H1 (cell line): ENCODE measurements around the gene GABRG3. TPM values are rescaled to one million over a fixed set of nuclear protein-coding genes. Genes with fewer than 3 reads are reported as not detected.

Source experiments
- CTCF ChIA-PET: fragments of 300-600 bp; sonication (Branson Sonifier 250); formaldehyde crosslinking; loops from one replicate; lab custom pipeline; 2021; ENCODE audit not compliant: partially characterized antibody; lab: Charles Lee
- POLR2A ChIA-PET: fragments of 300-600 bp; sonication (Branson Sonifier 250); formaldehyde crosslinking; loops from one replicate; lab custom pipeline; 2021; ENCODE audit warnings: inconsistent platforms; ENCODE audit not compliant: partially characterized antibody; lab: Charles Lee
- DNase-seq, 2 experiments: peaks; one replicate each; pipeline versions ENCODE4 v3.0.0 to v3.0.0-alpha.2; 2010 to 2022; ENCODE audit warnings: low spot score in 2 of 2, low read depth in 1 of 2, mixed read lengths in 1 of 2
- FAIRE-seq: peaks from 2 replicates; lab custom pipeline; 2011; peaks lifted over from hg19 to GRCh38; lab: Jason Lieb, UNC
- H2AFZ ChIP-seq: 2 replicates; pipeline ENCODE4 v1.8.1; 2012; ENCODE audit warnings: low read length, inconsistent platforms
- H2AK5ac ChIP-seq: 2 replicates; pipeline ENCODE4 v1.6.1; 2013; ENCODE audit warnings: low read depth, low read length
- H2BK120ac ChIP-seq: replicated peaks from 2 replicates; pipeline ENCODE3; 2013; ENCODE audit warnings: low read depth, low read length, inconsistent platforms
- H2BK12ac ChIP-seq: 2 replicates; pipeline ENCODE4 v1.6.1; 2013; ENCODE audit warnings: low read depth, low read length
- H2BK15ac ChIP-seq: 2 replicates; pipeline ENCODE4 v1.6.1; 2013; ENCODE audit warnings: low read length
- H2BK20ac ChIP-seq: 2 replicates; pipeline ENCODE4 v1.6.1; 2013; ENCODE audit warnings: low read length
- H2BK5ac ChIP-seq: 2 replicates; pipeline ENCODE4 v1.6.1; 2013; ENCODE audit warnings: low read depth, low read length
- H3K14ac ChIP-seq: 2 replicates; pipeline ENCODE4 v1.6.1; 2013; ENCODE audit warnings: inconsistent platforms; ENCODE audit not compliant: insufficient read length
- H3K18ac ChIP-seq: 2 replicates; pipeline ENCODE4 v1.6.1; 2013; ENCODE audit warnings: low read length; ENCODE audit errors: extremely low read depth
- H3K23ac ChIP-seq: 2 replicates; pipeline ENCODE4 v1.6.1; 2013; ENCODE audit warnings: inconsistent platforms; ENCODE audit not compliant: insufficient read length
- H3K23me2 ChIP-seq: 2 replicates; pipeline ENCODE4 v1.6.1; 2013; ENCODE audit warnings: low read depth, low read length
- H3K27ac ChIP-seq: 2 replicates; pipeline ENCODE4 v1.6.1; 2011; ENCODE audit warnings: low read depth, low read length, inconsistent platforms
- H3K27me3 ChIP-seq, 4 experiments: replicated peaks in 1 of 4; 1 replicate in 1 of 4; 2 replicates in 3 of 4; pipeline versions ENCODE4 v1.6.1 to v1.8.1; 2011 to 2013; ENCODE audit warnings: low read length in 3 of 4, mild to moderate bottlenecking in 3 of 4, inconsistent platforms in 2 of 4, mixed read lengths in 2 of 4, moderate library complexity in 1 of 4; ENCODE audit not compliant: control insufficient read depth in 3 of 4, insufficient read depth in 3 of 4; ENCODE audit errors: extremely low read depth in 1 of 4
- H3K36me3 ChIP-seq, 4 experiments: 2 replicates each; pipeline versions ENCODE4 v1.6.1 to v1.8.1; 2011 to 2013; ENCODE audit warnings: mild to moderate bottlenecking in 4 of 4, low read length in 3 of 4, moderate library complexity in 2 of 4, control low read depth in 1 of 4, inconsistent platforms in 1 of 4; ENCODE audit not compliant: insufficient read depth in 4 of 4, control insufficient read depth in 2 of 4
- H3K4ac ChIP-seq: replicated peaks from 2 replicates; pipeline ENCODE3; 2013; ENCODE audit warnings: low read length, low read depth, mixed read lengths, inconsistent platforms; ENCODE audit not compliant: insufficient read length
- H3K4me1 ChIP-seq, 4 experiments: replicated peaks in 1 of 4; 1 replicate in 1 of 4; 2 replicates in 3 of 4; pipeline versions ENCODE4 v1.6.1 to v1.8.1; 2011 to 2013; ENCODE audit warnings: low read length in 3 of 4, inconsistent platforms in 2 of 4, mixed read lengths in 1 of 4; ENCODE audit not compliant: insufficient read depth in 4 of 4, control insufficient read depth in 3 of 4
- H3K4me2 ChIP-seq, 2 experiments: 2 replicates each; pipeline versions ENCODE4 v1.6.1 to v1.8.1; 2011 to 2013; ENCODE audit warnings: low read depth in 2 of 2, low read length in 2 of 2, control low read depth in 1 of 2, inconsistent platforms in 1 of 2, mild to moderate bottlenecking in 1 of 2; ENCODE audit not compliant: insufficient read depth in 1 of 2
- H3K4me3 ChIP-seq, 4 experiments: fragments of 200-600, 300-600 bp in 1 of 4; sonication (generic), shearing (Covaris generic), sonication (Bioruptor Twin) in 1 of 4; 2 replicates each; pipeline versions ENCODE4 v1.5.1 to v1.8.1; 2011 to 2016; ENCODE audit warnings: low read length in 4 of 4, low read depth in 3 of 4, control low read depth in 2 of 4, inconsistent platforms in 2 of 4, mild to moderate bottlenecking in 2 of 4, mixed read lengths in 1 of 4, moderate library complexity in 1 of 4; ENCODE audit not compliant: insufficient read depth in 2 of 4; ENCODE audit errors: extremely low read depth in 1 of 4
- H3K56ac ChIP-seq: replicated peaks from 2 replicates; pipeline ENCODE3; 2013; ENCODE audit warnings: low read depth, mild to moderate bottlenecking, mixed read lengths, low read length, inconsistent platforms; ENCODE audit not compliant: insufficient read length
- H3K79me1 ChIP-seq: 2 replicates; pipeline ENCODE4 v1.6.1; 2013; ENCODE audit warnings: low read depth, low read length, control low read depth
- H3K79me2 ChIP-seq, 2 experiments: 2 replicates each; pipeline versions ENCODE4 v1.6.1 to v1.8.1; 2012 to 2013; ENCODE audit warnings: low read length in 2 of 2, mild to moderate bottlenecking in 2 of 2, inconsistent platforms in 1 of 2; ENCODE audit not compliant: insufficient read depth in 2 of 2, control insufficient read depth in 1 of 2
- H3K9ac ChIP-seq, 4 experiments: replicated peaks in 1 of 4; 1 replicate in 1 of 4; 2 replicates in 3 of 4; pipeline versions ENCODE4 v1.6.1 to v1.8.1; 2011 to 2013; ENCODE audit warnings: low read depth in 3 of 4, low read length in 3 of 4, control low read depth in 2 of 4, mild to moderate bottlenecking in 2 of 4, moderate library complexity in 2 of 4, inconsistent platforms in 1 of 4; ENCODE audit errors: extremely low read depth in 1 of 4
- H3K9me3 ChIP-seq, 2 experiments: 2 replicates each; pipeline versions ENCODE4 v1.6.1 to v1.8.1; 2012 to 2013; ENCODE audit warnings: mild to moderate bottlenecking in 2 of 2, moderate library complexity in 2 of 2, control low read depth in 1 of 2, inconsistent platforms in 1 of 2, low read depth in 1 of 2, low read length in 1 of 2, mixed read lengths in 1 of 2; ENCODE audit not compliant: insufficient read depth in 2 of 2
- H4K20me1 ChIP-seq, 2 experiments: replicated peaks in 1 of 2; 2 replicates each; pipeline versions ENCODE3 to v1.8.1; 2011 to 2013; ENCODE audit warnings: inconsistent platforms in 2 of 2, low read length in 2 of 2, mild to moderate bottlenecking in 1 of 2; ENCODE audit not compliant: insufficient read depth in 2 of 2, control insufficient read depth in 1 of 2
- H4K5ac ChIP-seq: 2 replicates; pipeline ENCODE4 v1.6.1; 2013; ENCODE audit warnings: low read length, low read depth, mixed read lengths, inconsistent platforms; ENCODE audit not compliant: insufficient read length
- H4K8ac ChIP-seq: 2 replicates; pipeline ENCODE4 v1.8.0; 2013; ENCODE audit warnings: mild to moderate bottlenecking, moderate library complexity, low read length, inconsistent platforms; ENCODE audit not compliant: insufficient read depth; ENCODE audit errors: extremely low read depth
- H4K91ac ChIP-seq: replicated peaks from 2 replicates; pipeline ENCODE3; 2013; ENCODE audit warnings: low read length, mixed read lengths, inconsistent platforms; ENCODE audit not compliant: insufficient read length
- ASH2L ChIP-seq: fragments of 200-600, 300-600 bp; sonication (generic); IDR thresholded peaks from one replicate; pipeline ENCODE4 v1.7.1; 2017; ENCODE audit warnings: low read length
- CHD2 ChIP-seq: IDR thresholded peaks from 2 replicates; pipeline ENCODE4 v1.6.1; 2012; ENCODE audit warnings: low read length, improper control_type of control experiment
- CTBP2 ChIP-seq: IDR thresholded peaks from 2 replicates; pipeline ENCODE4 v1.7.0; 2011; ENCODE audit warnings: borderline replicate concordance, mild to moderate bottlenecking, moderate library complexity, mixed read lengths, low read length; ENCODE audit not compliant: insufficient read depth, insufficient read length
- JUN ChIP-seq: IDR thresholded peaks from 2 replicates; pipeline ENCODE4 v1.6.1; 2011; ENCODE audit warnings: low read depth, mild to moderate bottlenecking, improper control_type of control experiment, low read length
- MAFK ChIP-seq: IDR thresholded peaks from 2 replicates; pipeline ENCODE4 v1.6.1; 2012; ENCODE audit warnings: low read depth, mild to moderate bottlenecking, improper control_type of control experiment, low read length
- POU5F1 ChIP-seq: IDR thresholded peaks from 2 replicates; pipeline ENCODE4 v1.6.1; 2011; ENCODE audit warnings: low read depth, mild to moderate bottlenecking, low read length, moderate library complexity
- WGBS, 2 experiments: shearing (Covaris generic) in 1 of 2; methylation state at CpG; one replicate each; pipeline versions ENCODE4 v1.1.6 to v1.1.7; 2013 to 2015; ENCODE audit warnings: low lambda C conversion rate in 2 of 2, mixed read lengths in 2 of 2, inconsistent platforms in 1 of 2, low coverage in 1 of 2, missing lambda C conversion rate in 1 of 2; ENCODE audit not compliant: insufficient replicate concordance in 2 of 2, insufficient coverage in 1 of 2, insufficient read length in 1 of 2; ENCODE audit errors: extremely low coverage in 1 of 2, missing lambda C conversion rate in 1 of 2; 5-methylcytosine and 5-hydroxymethylcytosine counted together
- polyA plus RNA-seq, 7 experiments: library from polyadenylated mRNA; depleted of rRNA in 3 of 7; stranded (reverse) in 5 of 7; unstranded in 2 of 7; fragments of >200 nt in 5 of 7; fragments of 200-250 nt in 2 of 7; gene quantifications; 1 replicate in 5 of 7; 2 replicates in 1 of 7; 4 replicates in 1 of 7; pipeline versions ENCODE4 v1.2.1 to v1.2.3, GENCODE V29; 2011 to 2013; ENCODE audit warnings: missing spikeins in 2 of 7, mixed read lengths in 2 of 7
- total RNA-seq: library from RNA; stranded (reverse); fragmentation: NEBNext Ultra II Directional; extraction: Animal tissue kit (Norgen Biotek cat#: 25700); gene quantifications from 2 replicates; pipeline ENCODE4 v1.2.1, GENCODE V29; 2021

GABRG3 gene
- total and polyA plus RNA-seq, 2 of the 8 experiments (the other 6 are each of a cell fraction or from before 2014, with no cell fraction given) = 0.17 to 0.80 TPM

DNA sequence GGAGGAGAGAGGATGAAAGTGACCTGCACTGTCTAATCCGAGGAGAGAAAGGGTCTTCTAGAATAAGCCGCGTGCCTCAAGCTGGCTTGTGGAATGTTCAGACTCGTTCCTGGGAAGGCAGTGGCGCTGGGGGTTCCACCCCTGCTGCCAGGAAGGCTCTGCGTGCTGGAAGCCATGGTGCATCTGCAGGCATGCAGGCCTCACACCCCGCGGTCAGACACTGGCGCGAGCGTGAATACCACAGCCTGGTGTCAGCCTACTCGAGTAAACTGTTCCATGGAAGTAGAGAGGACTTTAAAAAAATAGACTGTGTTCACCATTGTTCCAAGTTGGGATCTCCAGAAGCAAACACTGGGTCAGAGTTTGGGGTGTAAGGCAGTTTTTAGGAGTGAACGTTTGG lies 25.9 kb upstream of the GABRG3 start:
- no peak overlapping the region for H2BK12ac ChIP-seq
- no peak overlapping the region for H2BK120ac ChIP-seq
- CTCF ChIA-PET = interaction anchor here (0.6 kb wide), 1 partner anchor 38 kb away, joined by 4 read pairs; no protein-coding TSS in a partner anchor
- H3K18ac ChIP-seq = no peak overlapping the region
- DNase-seq (no peak), FAIRE-seq (no peak)
- H4K20me1 ChIP-seq = no peaks in the 10 kb centered on the region
- no peak overlapping the region for H3K4ac ChIP-seq
- H3K23me2 ChIP-seq = no peaks in the 10 kb centered on the region
- no peak overlapping the region for H2AFZ ChIP-seq
- no peaks in the 10 kb centered on the region for H3K36me3 ChIP-seq
- POLR2A ChIA-PET = no interaction called here
- TF ChIP-seq JUN (no peak), MAFK (no peak), CHD2 (no peak), CTBP2 (no peak), POU5F1 (no peak), ASH2L (no peak)
- no peak overlapping the region for H3K4me2 ChIP-seq
- H2BK5ac ChIP-seq = 0 out of 2 replicates have a peak overlapping the region, but pooled peaks have one; percentile 7
- H3K4me1 ChIP-seq = peaks cover 0 to 2% (median under 1%) of the 10 kb centered on the region in 4 experiments; a peak in 1 of 7 replicates
- no peaks in the 10 kb centered on the region for H3K79me2 ChIP-seq
- H4K8ac ChIP-seq = no peak overlapping the region
- no peak overlapping the region for H3K27ac ChIP-seq
- H4K5ac ChIP-seq = no peak overlapping the region
- no peaks in the 10 kb centered on the region for H3K27me3 ChIP-seq
- H3K4me3 ChIP-seq = no peak overlapping the region
- no peak overlapping the region for H2BK20ac ChIP-seq
- no peak overlapping the region for H3K56ac ChIP-seq
- H3K9me3 ChIP-seq = no peaks in the 10 kb centered on the region
- H3K9ac ChIP-seq = no peak overlapping the region
- no peak overlapping the region for H2AK5ac ChIP-seq
- WGBS, 2 experiments = 91% methylated on average over 13 of the region's 13 CpGs; no CpG with 5 or more reads in 1 of the 2 experiments
- H3K23ac ChIP-seq = no peak overlapping the region
- H2BK15ac ChIP-seq = no peak overlapping the region
- H3K79me1 ChIP-seq = no peaks in the 10 kb centered on the region
- H3K14ac ChIP-seq = no peak overlapping the region
- H4K91ac ChIP-seq = no peak overlapping the region
